ENCODE results near the gene PKNOX2.
"Not testable (repeated sequence)": the region's sequence is repeated elsewhere in the genome, so short reads cannot be mapped to it uniquely, and the experiment has no call there.

PKNOX2 gene

GRCh38 chr11:125202362-125202880, 37.9 kb downstream of the PKNOX2 start:
- no peak for DNase-seq (ENCODE audit: low read depth)

- no peak for DNase-seq (ENCODE audit: low read depth)
Measured at GRCh38 chr11:125202977-125203376, 38.4 kb downstream of the PKNOX2 start.

- DNase-seq (ENCODE audit: low read depth) = no peak
Measured at GRCh38 chr11:125207866-125208425, 43.4 kb downstream of the PKNOX2 start.

- no peak for DNase-seq (ENCODE audit: low read depth)
Measured at GRCh38 chr11:125210066-125210465, 45.5 kb downstream of the PKNOX2 start.

GRCh38 chr11:125211191-125211947, 46.8 kb downstream of the PKNOX2 start:
- no peak for DNase-seq (ENCODE audit: low read depth)

- DNase-seq (ENCODE audit: low read depth) = no peak
Measured at GRCh38 chr11:125211948-125212340, 47.4 kb downstream of the PKNOX2 start.

- DNase-seq (ENCODE audit: low read depth) = no peak
Measured at GRCh38 chr11:125214601-125215565, 50.3 kb downstream of the PKNOX2 start.

- DNase-seq (ENCODE audit: low read depth) = no peak
Measured at GRCh38 chr11:125215976-125216375, 51.4 kb downstream of the PKNOX2 start.

GRCh38 chr11:125218336-125218735, 53.8 kb downstream of the PKNOX2 start:
- no peak for DNase-seq (ENCODE audit: low read depth)

GRCh38 chr11:125221461-125221860, 56.9 kb downstream of the PKNOX2 start:
- no peak for DNase-seq (ENCODE audit: low read depth)

- DNase-seq (ENCODE audit: low read depth) = no peak
Measured at GRCh38 chr11:125222494-125222893, 57.9 kb downstream of the PKNOX2 start.

GRCh38 chr11:125223161-125223560, 58.6 kb downstream of the PKNOX2 start:
- not testable (repeated sequence) for DNase-seq (ENCODE audit: low read depth)

GRCh38 chr11:125223901-125224361, 59.4 kb downstream of the PKNOX2 start:
- no peak for DNase-seq (ENCODE audit: low read depth)

- no peak for DNase-seq (ENCODE audit: low read depth)
Measured at GRCh38 chr11:125224391-125225021, 60.0 kb downstream of the PKNOX2 start.

GRCh38 chr11:125225401-125225800, 60.9 kb downstream of the PKNOX2 start:
- DNase-seq (ENCODE audit: low read depth) = no peak

GRCh38 chr11:125226031-125226430, 61.5 kb downstream of the PKNOX2 start:
- DNase-seq (ENCODE audit: low read depth) = no peak

GRCh38 chr11:125226706-125227105, 62.2 kb downstream of the PKNOX2 start:
- no peak for DNase-seq (ENCODE audit: low read depth)

GRCh38 chr11:125227151-125227550, 62.6 kb downstream of the PKNOX2 start:
- no peak for DNase-seq (ENCODE audit: low read depth)

- no peak for DNase-seq (ENCODE audit: low read depth)
Measured at GRCh38 chr11:125228445-125228844, 63.9 kb downstream of the PKNOX2 start.

GRCh38 chr11:125228993-125229392, 64.4 kb downstream of the PKNOX2 start:
- DNase-seq (ENCODE audit: low read depth) = no peak

- DNase-seq (ENCODE audit: low read depth) = no peak
Measured at GRCh38 chr11:125229916-125230315, 65.4 kb downstream of the PKNOX2 start.

- DNase-seq (ENCODE audit: low read depth) = no peak
Measured at GRCh38 chr11:125233116-125233515, 68.6 kb downstream of the PKNOX2 start.

Data from GM04503 (cell line).